Right atrium auricular region (tissue), 2 donors: Measurements from ENCODE around the gene TNFRSF4. TPM values are rescaled to one million over a fixed set of nuclear protein-coding genes. Genes with fewer than 3 reads are reported as not detected.

Source experiments
- DNase-seq: peaks from one replicate; pipeline ENCODE4 v3.0.0-alpha.2; 2019; ENCODE audit warnings: low spot score
- H3K27ac ChIP-seq, 2 donors: fragments of 200-600 bp; sonication (generic); 1 replicate in 1 of 2; 2 replicates in 1 of 2; pipeline ENCODE4 v1.5.1; 2016 to 2019
- H3K27me3 ChIP-seq, 2 donors: fragments of 200-600 bp; sonication (generic); one replicate each; pipeline versions ENCODE4 v1.5.1 to v1.6.0; 2017 to 2019
- H3K36me3 ChIP-seq: fragments of 200-600 bp; sonication (generic); one replicate; pipeline ENCODE4 v1.5.1; 2016
- H3K4me1 ChIP-seq, 2 donors: fragments of 200-600 bp; sonication (generic); one replicate each; pipeline versions ENCODE4 v1.5.1 to v1.6.0; 2017 to 2019
- H3K4me3 ChIP-seq, 2 donors: fragments of 200-600 bp; sonication (generic); 1 replicate in 1 of 2; 2 replicates in 1 of 2; pipeline ENCODE4 v1.5.1; 2017 to 2019; ENCODE audit warnings: mild to moderate bottlenecking in 1 of 2, moderate library complexity in 1 of 2
- H3K9me3 ChIP-seq, 2 donors: fragments of 200-600 bp; sonication (generic); one replicate each; pipeline ENCODE4 v1.5.1; 2019
- CTCF ChIP-seq, 2 donors: fragments of 200-600 bp; sonication (generic); IDR thresholded peaks; one replicate each; pipeline ENCODE4 v1.5.1; 2019; ENCODE audit warnings: antibody characterized with exemption in 2 of 2
- total RNA-seq, 2 donors: library from RNA; depleted of rRNA; stranded (reverse); fragments of >200 nt; gene quantifications; one replicate each; pipeline ENCODE4 v1.1.0, GENCODE V29; 2016

The TNFRSF4 gene
- total RNA-seq, 2 donors from 2014 or later, result 0.59 to 0.79 TPM

GRCh38 chr1:1171546-1172340 is 42.2 kb downstream of the TNFRSF4 start:
- H3K36me3 ChIP-seq, result no peaks in the 10 kb centered on the region
- peaks cover 0 to 9% of the 10 kb centered on the region in 2 donors for H3K4me1 ChIP-seq
- H3K27ac ChIP-seq, result no peak overlapping the region
- peaks cover 0 to 18% of the 10 kb centered on the region in 2 donors for H3K27me3 ChIP-seq
- no peak for DNase-seq
- no peak for TF ChIP-seq CTCF (IDR thresholded peaks at IDR 0.05)
- no peaks in the 10 kb centered on the region for H3K9me3 ChIP-seq
- H3K4me3 ChIP-seq, result no peak overlapping the region

GRCh38 chr1:1171161-1171545 is 42.8 kb downstream of the TNFRSF4 start:
- TF ChIP-seq CTCF (IDR thresholded peaks at IDR 0.05), result no peak
- H3K9me3 ChIP-seq, result no peaks in the 10 kb centered on the region
- H3K36me3 ChIP-seq, result no peaks in the 10 kb centered on the region
- no peak for DNase-seq
- no peak overlapping the region for H3K27ac ChIP-seq
- H3K4me3 ChIP-seq, result no peak overlapping the region
- peaks cover 0 to 9% of the 10 kb centered on the region in 2 donors for H3K4me1 ChIP-seq
- peaks cover 0 to 18% of the 10 kb centered on the region in 2 donors for H3K27me3 ChIP-seq

GRCh38 chr1:1170215-1171091 is 43.5 kb downstream of the TNFRSF4 start:
- no peaks in the 10 kb centered on the region for H3K9me3 ChIP-seq
- DNase-seq, result no peak
- no peak overlapping the region for H3K4me3 ChIP-seq
- TF ChIP-seq CTCF (IDR thresholded peaks at IDR 0.05), result no peak
- H3K36me3 ChIP-seq, result no peaks in the 10 kb centered on the region
- peaks cover 0 to 18% of the 10 kb centered on the region in 2 donors for H3K27me3 ChIP-seq
- H3K27ac ChIP-seq, result no peak overlapping the region
- peaks cover 0 to 9% of the 10 kb centered on the region in 2 donors for H3K4me1 ChIP-seq

GRCh38 chr1:1169429-1170214 is 44.3 kb downstream of the TNFRSF4 start:
- no peaks in the 10 kb centered on the region for H3K9me3 ChIP-seq
- H3K36me3 ChIP-seq, result no peaks in the 10 kb centered on the region
- no peak for DNase-seq
- no peak for TF ChIP-seq CTCF (IDR thresholded peaks at IDR 0.05)
- H3K27ac ChIP-seq, result no peak overlapping the region
- peaks cover 0 to 18% of the 10 kb centered on the region in 2 donors for H3K27me3 ChIP-seq
- peaks cover 0 to 9% of the 10 kb centered on the region in 2 donors for H3K4me1 ChIP-seq
- no peak overlapping the region for H3K4me3 ChIP-seq
